Measurements from ENCODE around the gene SLIT3. TPM values are rescaled to one million over a fixed set of nuclear protein-coding genes. Genes with fewer than 3 reads are reported as not detected.

SLIT3 gene
- total RNA-seq, 4 donors from 2014 or later: 28.4 to 77.2 (median 63.8) TPM

DNA sequence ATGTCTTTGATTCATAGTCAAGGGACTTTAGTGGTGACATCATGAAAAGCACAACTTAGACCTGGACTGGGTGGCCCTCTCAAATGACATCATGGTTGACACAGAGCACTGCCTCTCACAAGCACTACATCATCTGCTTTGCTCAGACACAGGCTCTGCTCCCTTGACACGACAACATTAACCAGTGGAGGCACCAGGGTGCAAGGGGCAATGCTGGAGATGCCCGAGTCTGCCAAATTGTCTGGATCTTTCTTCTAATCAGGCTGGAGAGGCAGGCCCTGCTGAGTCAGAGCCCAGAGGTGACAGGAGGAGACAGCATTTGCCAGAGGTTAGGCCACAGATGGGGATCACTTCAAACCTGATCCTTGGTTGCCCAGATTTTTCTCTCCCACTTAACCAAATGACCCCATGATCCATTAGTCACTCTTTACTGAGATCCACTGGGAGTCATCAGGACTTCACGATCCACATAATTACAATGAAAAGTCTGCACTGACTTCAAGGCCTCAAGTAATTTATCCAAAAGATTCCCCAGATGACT lies 174.4 kb downstream of the SLIT3 start:
- intact Hi-C loops (cut with DNase I): no loop called here

DNA sequence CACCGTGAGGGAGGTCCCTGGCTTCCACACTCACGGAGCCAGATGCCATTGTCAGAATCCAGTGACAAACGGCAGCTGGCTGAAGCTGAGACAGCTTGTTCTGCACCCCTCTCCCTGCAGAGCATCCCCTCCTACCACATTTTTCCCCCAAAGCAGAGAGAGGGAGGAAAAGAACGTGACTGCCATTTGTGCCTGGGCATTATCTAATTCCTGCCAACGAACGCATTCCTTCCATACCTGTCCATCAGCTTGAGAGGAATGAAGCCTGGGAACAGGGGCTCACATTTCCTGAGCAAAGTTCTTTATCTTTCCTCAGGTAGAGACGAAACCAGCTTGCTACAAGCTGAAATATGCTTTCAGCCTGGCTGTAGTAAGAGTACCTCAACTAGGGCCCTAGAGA lies 175.4 kb downstream of the SLIT3 start:
- no peak for TF ChIP-seq CTCF (IDR thresholded peaks at IDR 0.05)
- intact Hi-C loops (cut with DNase I): no loop called here
- 44 to 52% methylated on average over 7 of the region's 7 CpGs for WGBS, 2 donors

More for the DNA sequence above, 174.4 kb downstream of the SLIT3 start:
- peaks cover 3 to 8% of the 10 kb centered on the region in 2 donors for H3K4me1 ChIP-seq
- H3K4me3 ChIP-seq (replicated peaks in 1 of 3): no peak overlapping the region
- whole genome bisulfite sequencing, 2 donors: 86 to 94% methylated on average over 3 of the region's 3 CpGs
- DNase-seq: no peak
- no peaks in the 10 kb centered on the region for H3K9me3 ChIP-seq
- no peaks in the 10 kb centered on the region for H3K36me3 ChIP-seq
- TF ChIP-seq POLR2A (IDR thresholded peaks at IDR 0.05) (no peak), CTCF (IDR thresholded peaks at IDR 0.05) (no peak)
- H3K27ac ChIP-seq: no peak overlapping the region
- no peaks in the 10 kb centered on the region for H3K27me3 ChIP-seq

GRCh38 chr5:169122951-169123350 lies 178.0 kb downstream of the SLIT3 start:
- no peak for DNase-seq
- Histone ChIP-seq H3K9me3 (no peaks in the 10 kb centered on the region), H3K27ac (no peak overlapping the region), H3K4me1 (peaks cover 0 to 6% of the 10 kb centered on the region in 2 donors), H3K4me3 (replicated peaks in 1 of 3) (no peak overlapping the region), H3K27me3 (no peaks in the 10 kb centered on the region), H3K36me3 (no peaks in the 10 kb centered on the region)
- intact Hi-C loops (cut with DNase I): no loop called here
- 75 to 83% methylated on average over 1 of the region's 1 CpG for WGBS, 2 donors
- TF ChIP-seq CTCF (IDR thresholded peaks at IDR 0.05): no peak
- TF ChIP-seq POLR2A (IDR thresholded peaks at IDR 0.05): no peak

More for the DNA sequence above, 175.4 kb downstream of the SLIT3 start:
- Histone ChIP-seq H3K27ac (no peak overlapping the region), H3K27me3 (no peaks in the 10 kb centered on the region), H3K4me1 (peaks cover 0 to 6% of the 10 kb centered on the region in 2 donors), H3K36me3 (no peaks in the 10 kb centered on the region), H3K4me3 (replicated peaks in 1 of 3) (no peak overlapping the region), H3K9me3 (no peaks in the 10 kb centered on the region)
- DNase-seq: no peak

- no peak overlapping the region for H3K27ac ChIP-seq
- H3K36me3 ChIP-seq: no peaks in the 10 kb centered on the region
- WGBS, 2 donors: 86 to 87% methylated on average over 5 of the region's 5 CpGs
- no peaks in the 10 kb centered on the region for H3K9me3 ChIP-seq
- no peak for DNase-seq
- H3K27me3 ChIP-seq: no peaks in the 10 kb centered on the region
- H3K4me3 ChIP-seq (replicated peaks in 1 of 3): no peak overlapping the region
- H3K4me1 ChIP-seq: peaks cover 0 to 6% of the 10 kb centered on the region in 2 donors
- intact Hi-C loops (cut with DNase I): no loop called here
- TF ChIP-seq CTCF (IDR thresholded peaks at IDR 0.05): no peak
- no peak for TF ChIP-seq POLR2A (IDR thresholded peaks at IDR 0.05)
Measured at GRCh38 chr5:169121630-169122420, 179.1 kb downstream of the SLIT3 start.
